Measurements from ENCODE around the gene DHRS3. TPM values are rescaled to one million over a fixed set of nuclear protein-coding genes. Genes with fewer than 3 reads are reported as not detected.

DHRS3 gene
- total and polyA plus RNA-seq, 2 donors: 20.5 to 56.8 TPM

GRCh38 chr1:12551584-12551983, 66.4 kb downstream of the DHRS3 start:
- Histone ChIP-seq H3K27me3 (ENCODE audit: control insufficient read depth in 2 of 2, insufficient read depth in 1 of 2, low read length in 1 of 2) (peaks cover 0 to 4% of the 10 kb centered on the region in 2 donors), H3K4me1 (ENCODE audit: control insufficient read depth in 2 of 2, insufficient read depth in 2 of 2, low read length in 2 of 2) (peaks cover 0 to 8% of the 10 kb centered on the region in 2 donors), H3K27ac (ENCODE audit: low read depth in 1 of 2, low read length in 1 of 2) (no peak overlapping the region), H3K9me3 (ENCODE audit: control insufficient read depth in 2 of 2, insufficient read depth in 1 of 2, low read length in 1 of 2) (no peaks in the 10 kb centered on the region), H3K36me3 (ENCODE audit: control insufficient read depth in 2 of 2, insufficient read depth in 2 of 2, low read length in 1 of 2) (no peaks in the 10 kb centered on the region), H3K4me3 (ENCODE audit: low read length in 2 of 2) (no peak overlapping the region)
- no peak for DNase-seq (ENCODE audit: low read depth in 6 of 9, low spot score in 9 of 9)

DNA sequence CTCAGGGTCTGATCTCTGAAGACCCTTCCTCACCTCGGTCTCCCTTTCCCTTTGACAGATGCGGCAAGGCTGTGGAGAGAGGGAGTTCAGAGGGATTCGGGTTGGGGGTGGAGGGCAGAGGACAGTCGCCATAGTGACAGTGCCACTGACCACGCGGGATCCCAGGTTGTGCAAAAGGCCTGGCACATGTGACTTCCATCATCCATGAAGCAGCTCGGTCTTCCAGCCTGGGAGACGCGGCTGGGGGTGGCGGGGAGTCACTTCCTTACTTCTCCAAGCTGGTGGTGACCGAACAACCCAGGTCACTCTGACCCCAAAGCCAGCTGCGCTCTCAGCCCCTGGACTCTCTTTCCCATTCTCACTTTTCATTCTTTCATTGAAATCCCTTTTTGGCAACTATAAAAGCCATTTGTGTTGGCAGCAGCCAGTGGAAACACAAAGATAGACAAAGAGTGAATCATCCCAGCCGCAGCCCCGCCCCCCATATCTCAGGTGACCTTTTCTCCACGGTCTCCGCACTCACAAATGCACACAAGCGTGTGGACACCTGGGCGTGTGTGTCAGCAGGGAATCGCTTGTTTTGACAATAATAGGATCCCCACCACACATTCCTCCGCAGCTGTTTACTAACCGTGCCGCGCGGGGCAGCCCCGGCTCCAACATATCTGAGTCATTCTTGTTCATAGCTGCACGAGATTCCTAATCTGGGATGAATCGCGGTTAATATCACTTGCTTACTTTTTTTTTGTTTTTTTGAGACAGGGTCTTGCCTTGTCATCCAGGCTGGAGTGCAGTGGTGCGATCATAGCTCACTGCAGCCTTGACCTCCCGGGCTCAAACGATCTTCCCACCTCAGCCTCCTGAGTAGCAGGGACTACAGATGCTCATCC, 68.3 kb downstream of the DHRS3 start:
- 93% methylated on average over 31 of the region's 31 CpGs for WGBS
- Histone ChIP-seq H3K36me3 (ENCODE audit: control insufficient read depth in 2 of 2, insufficient read depth in 2 of 2, low read length in 1 of 2) (no peaks in the 10 kb centered on the region), H3K9me3 (ENCODE audit: control insufficient read depth in 2 of 2, insufficient read depth in 1 of 2, low read length in 1 of 2) (no peaks in the 10 kb centered on the region), H3K27ac (ENCODE audit: low read depth in 1 of 2, low read length in 1 of 2) (peak overlapping the region in 1 of 2 donors; percentile 10), H3K27me3 (ENCODE audit: control insufficient read depth in 2 of 2, insufficient read depth in 1 of 2, low read length in 1 of 2) (peaks cover 0 to 4% of the 10 kb centered on the region in 2 donors), H3K4me1 (ENCODE audit: control insufficient read depth in 2 of 2, insufficient read depth in 2 of 2, low read length in 2 of 2) (peaks cover 0 to 13% of the 10 kb centered on the region in 2 donors), H3K4me3 (ENCODE audit: low read length in 2 of 2) (no peak overlapping the region)
- DNase-seq (ENCODE audit: low read depth in 6 of 9, low spot score in 9 of 9): peak in 1 of 9 donors; percentile 30

DNA sequence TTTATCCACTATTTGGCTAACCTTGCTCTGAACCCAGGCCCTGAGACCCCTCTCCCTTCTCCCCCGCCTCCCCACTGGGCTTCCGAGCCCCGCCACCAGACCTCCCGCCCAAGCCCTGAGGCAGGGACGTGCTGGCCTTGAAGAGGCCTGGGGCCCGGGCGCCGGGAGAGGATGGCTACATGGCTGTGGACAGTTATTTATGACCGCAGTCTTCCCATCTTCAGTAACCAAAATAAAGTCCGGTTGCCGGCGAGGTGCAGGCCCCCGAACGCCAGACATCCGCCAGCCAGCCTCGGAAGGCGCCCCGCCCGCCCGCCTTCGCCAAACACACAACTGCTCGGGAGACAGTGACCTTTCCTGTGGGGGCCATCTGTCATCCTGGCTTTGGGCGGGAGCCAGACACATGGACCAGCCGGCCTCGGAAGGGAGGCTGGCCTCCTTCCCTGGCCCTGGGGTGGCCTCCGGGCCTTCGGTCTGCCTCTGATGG, 69.0 kb downstream of the DHRS3 start:
- no peaks in the 10 kb centered on the region for H3K9me3 ChIP-seq (ENCODE audit: control insufficient read depth in 2 of 2, insufficient read depth in 1 of 2, low read length in 1 of 2)
- H3K4me1 ChIP-seq (ENCODE audit: control insufficient read depth in 2 of 2, insufficient read depth in 2 of 2, low read length in 2 of 2): peaks cover 0 to 13% of the 10 kb centered on the region in 2 donors
- peak overlapping the region in 1 of 2 donors; percentile 3 for H3K27ac ChIP-seq (ENCODE audit: low read depth in 1 of 2, low read length in 1 of 2)
- H3K36me3 ChIP-seq (ENCODE audit: control insufficient read depth in 2 of 2, insufficient read depth in 2 of 2, low read length in 1 of 2): no peaks in the 10 kb centered on the region
- WGBS: 94% methylated on average over 27 of the region's 27 CpGs
- H3K4me3 ChIP-seq (ENCODE audit: low read length in 2 of 2): no peak overlapping the region
- DNase-seq (ENCODE audit: low read depth in 6 of 9, low spot score in 9 of 9): no peak
- peaks cover 0 to 4% of the 10 kb centered on the region in 2 donors for H3K27me3 ChIP-seq (ENCODE audit: control insufficient read depth in 2 of 2, insufficient read depth in 1 of 2, low read length in 1 of 2)

DNA sequence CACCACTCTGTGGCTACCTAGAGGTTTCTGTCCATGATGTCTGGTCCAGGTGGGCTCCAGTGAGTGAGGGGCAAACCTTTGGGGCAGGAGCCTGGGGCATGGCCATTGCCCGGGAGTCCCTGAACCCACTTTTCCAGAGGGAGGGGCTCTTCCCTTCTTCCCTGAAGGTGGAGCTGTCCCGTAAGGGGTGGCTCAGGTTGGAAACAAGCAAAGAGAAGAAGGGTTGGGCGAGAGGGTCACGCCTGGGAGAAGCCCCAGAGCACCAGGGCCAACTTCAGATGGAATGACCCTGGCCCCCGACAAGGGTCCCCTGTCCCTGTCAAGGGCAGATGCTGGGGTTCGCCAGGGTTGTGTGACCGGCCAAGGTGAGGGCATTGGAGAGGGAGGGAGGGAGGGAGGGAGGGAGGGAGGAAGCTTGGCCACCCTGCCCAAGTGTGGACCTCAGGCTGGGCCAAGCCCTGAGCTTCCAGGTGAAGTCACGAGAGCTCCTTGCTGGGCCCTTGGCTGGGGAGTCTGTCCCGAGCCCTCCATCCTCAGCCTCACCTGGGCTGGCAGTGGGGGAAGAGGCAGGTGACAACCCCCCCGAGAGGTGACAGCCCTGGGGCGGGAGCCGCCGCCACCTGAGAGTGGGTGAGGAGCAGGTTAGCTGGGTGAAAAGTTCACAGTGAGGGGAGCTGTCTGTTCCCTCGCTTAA, 69.6 kb downstream of the DHRS3 start:
- no peak for DNase-seq (ENCODE audit: low read depth in 6 of 9, low spot score in 9 of 9)
- Histone ChIP-seq H3K27ac (ENCODE audit: low read depth in 1 of 2, low read length in 1 of 2) (no peak overlapping the region), H3K27me3 (ENCODE audit: control insufficient read depth in 2 of 2, insufficient read depth in 1 of 2, low read length in 1 of 2) (peaks cover 0 to 4% of the 10 kb centered on the region in 2 donors), H3K36me3 (ENCODE audit: control insufficient read depth in 2 of 2, insufficient read depth in 2 of 2, low read length in 1 of 2) (no peaks in the 10 kb centered on the region), H3K4me3 (ENCODE audit: low read length in 2 of 2) (no peak overlapping the region), H3K9me3 (ENCODE audit: control insufficient read depth in 2 of 2, insufficient read depth in 1 of 2, low read length in 1 of 2) (no peaks in the 10 kb centered on the region), H3K4me1 (ENCODE audit: control insufficient read depth in 2 of 2, insufficient read depth in 2 of 2, low read length in 2 of 2) (peaks cover 0 to 13% of the 10 kb centered on the region in 2 donors)
- WGBS: 95% methylated on average over 14 of the region's 14 CpGs

DNA sequence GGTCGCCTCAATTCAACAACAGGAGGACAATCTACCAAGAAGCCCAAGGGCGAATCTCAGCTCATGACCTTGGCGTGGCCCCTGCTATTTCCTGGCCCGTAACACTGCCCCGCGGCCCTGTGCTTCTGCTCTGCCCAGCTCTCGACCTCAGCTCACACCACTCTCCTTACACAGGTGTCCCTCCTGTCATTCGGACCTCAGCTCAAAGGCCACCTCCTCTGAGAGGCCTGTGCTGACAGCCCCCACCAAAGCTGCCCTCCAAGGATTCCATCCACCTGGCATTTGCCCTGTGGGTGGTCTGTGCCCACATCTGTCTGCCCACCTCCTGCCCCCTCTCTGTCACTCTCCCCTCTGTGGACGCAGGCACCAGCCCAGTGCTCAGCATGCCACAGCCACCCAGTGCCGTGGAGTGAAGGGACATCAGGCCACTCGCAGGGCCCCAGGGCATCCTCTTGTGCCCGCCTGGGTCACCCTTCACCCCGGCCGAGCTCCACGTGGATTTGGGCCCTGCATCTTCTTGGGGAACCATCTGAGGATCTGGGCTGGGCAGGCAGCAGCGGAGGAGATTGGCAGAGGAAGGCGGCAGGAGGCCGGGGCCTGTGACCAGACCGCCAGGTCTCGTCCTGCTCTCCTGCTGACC, 70.3 kb downstream of the DHRS3 start:
- no peak overlapping the region for H3K27ac ChIP-seq (ENCODE audit: low read depth in 1 of 2, low read length in 1 of 2)
- 94% methylated on average over 20 of the region's 20 CpGs for WGBS

GRCh38 chr1:12546771-12547585, 71.0 kb downstream of the DHRS3 start:
- Histone ChIP-seq H3K27ac (ENCODE audit: low read depth in 1 of 2, low read length in 1 of 2) (no peak overlapping the region), H3K4me3 (ENCODE audit: low read length in 2 of 2) (no peak overlapping the region), H3K4me1 (ENCODE audit: control insufficient read depth in 2 of 2, insufficient read depth in 2 of 2, low read length in 2 of 2) (peaks cover 0 to 13% of the 10 kb centered on the region in 2 donors), H3K36me3 (ENCODE audit: control insufficient read depth in 2 of 2, insufficient read depth in 2 of 2, low read length in 1 of 2) (no peaks in the 10 kb centered on the region), H3K9me3 (ENCODE audit: control insufficient read depth in 2 of 2, insufficient read depth in 1 of 2, low read length in 1 of 2) (no peaks in the 10 kb centered on the region), H3K27me3 (ENCODE audit: control insufficient read depth in 2 of 2, insufficient read depth in 1 of 2, low read length in 1 of 2) (peaks cover 0 to 4% of the 10 kb centered on the region in 2 donors)
- WGBS: 90% methylated on average over 17 of the region's 17 CpGs
- no peak for DNase-seq (ENCODE audit: low read depth in 6 of 9, low spot score in 9 of 9)

More for the DNA sequence above, 70.3 kb downstream of the DHRS3 start:
- no peak overlapping the region for H3K4me3 ChIP-seq (ENCODE audit: low read length in 2 of 2)
- no peaks in the 10 kb centered on the region for H3K36me3 ChIP-seq (ENCODE audit: control insufficient read depth in 2 of 2, insufficient read depth in 2 of 2, low read length in 1 of 2)
- H3K27me3 ChIP-seq (ENCODE audit: control insufficient read depth in 2 of 2, insufficient read depth in 1 of 2, low read length in 1 of 2): peaks cover 0 to 4% of the 10 kb centered on the region in 2 donors
- no peaks in the 10 kb centered on the region for H3K9me3 ChIP-seq (ENCODE audit: control insufficient read depth in 2 of 2, insufficient read depth in 1 of 2, low read length in 1 of 2)
- peaks cover 0 to 13% of the 10 kb centered on the region in 2 donors for H3K4me1 ChIP-seq (ENCODE audit: control insufficient read depth in 2 of 2, insufficient read depth in 2 of 2, low read length in 2 of 2)
- DNase-seq (ENCODE audit: low read depth in 6 of 9, low spot score in 9 of 9): no peak

GRCh38 chr1:12544992-12545391, 73.0 kb downstream of the DHRS3 start:
- H3K27ac ChIP-seq (ENCODE audit: low read depth in 1 of 2, low read length in 1 of 2): no peak overlapping the region
- peaks cover 0 to 10% of the 10 kb centered on the region in 2 donors for H3K4me1 ChIP-seq (ENCODE audit: control insufficient read depth in 2 of 2, insufficient read depth in 2 of 2, low read length in 2 of 2)
- no peak overlapping the region for H3K4me3 ChIP-seq (ENCODE audit: low read length in 2 of 2)
- peaks cover 0 to 18% of the 10 kb centered on the region in 2 donors for H3K27me3 ChIP-seq (ENCODE audit: control insufficient read depth in 2 of 2, insufficient read depth in 1 of 2, low read length in 1 of 2)
- H3K9me3 ChIP-seq (ENCODE audit: control insufficient read depth in 2 of 2, insufficient read depth in 1 of 2, low read length in 1 of 2): no peaks in the 10 kb centered on the region
- WGBS: 51% methylated on average over 8 of the region's 8 CpGs
- no peaks in the 10 kb centered on the region for H3K36me3 ChIP-seq (ENCODE audit: control insufficient read depth in 2 of 2, insufficient read depth in 2 of 2, low read length in 1 of 2)
- no peak for DNase-seq (ENCODE audit: low read depth in 6 of 9, low spot score in 9 of 9)

- Histone ChIP-seq H3K27ac (ENCODE audit: low read depth in 1 of 2, low read length in 1 of 2) (no peak overlapping the region), H3K36me3 (ENCODE audit: control insufficient read depth in 2 of 2, insufficient read depth in 2 of 2, low read length in 1 of 2) (no peaks in the 10 kb centered on the region), H3K4me3 (ENCODE audit: low read length in 2 of 2) (no peak overlapping the region), H3K9me3 (ENCODE audit: control insufficient read depth in 2 of 2, insufficient read depth in 1 of 2, low read length in 1 of 2) (peaks cover 0 to under 1% of the 10 kb centered on the region in 2 donors), H3K4me1 (ENCODE audit: control insufficient read depth in 2 of 2, insufficient read depth in 2 of 2, low read length in 2 of 2) (peaks cover 0 to 7% of the 10 kb centered on the region in 2 donors), H3K27me3 (ENCODE audit: control insufficient read depth in 2 of 2, insufficient read depth in 1 of 2, low read length in 1 of 2) (peaks cover 0 to 24% of the 10 kb centered on the region in 2 donors)
- 91% methylated on average over 4 of the region's 4 CpGs for WGBS
- DNase-seq (ENCODE audit: low read depth in 6 of 9, low spot score in 9 of 9): no peak
These were observed 73.7 kb downstream of the DHRS3 start for GRCh38 chr1:12544357-12544756.
